Activated B cell treated with CpG ODN at 0.5 μM for 24 hours (primary cell): ENCODE measurements around the gene UNCX. TPM values are rescaled to one million over a fixed set of nuclear protein-coding genes. Genes with fewer than 3 reads are reported as not detected.
A peak's percentile ranks its signal among the peaks of the same experiment; 100 is the strongest.

Experiments used
- ATAC-seq: fragments of 200-7000 bp; cut with Tn5 transposase; one replicate; pipeline ENCODE4 v1.10.0; 2021; ENCODE audit warnings: low read depth, mild to moderate bottlenecking, moderate library complexity
- CTCF ChIA-PET: fragments of 350-600 bp; sonication (Branson Sonifier 250); formaldehyde crosslinking; loops from one replicate; lab custom pipeline; 2021; ENCODE audit warnings: antibody characterized with exemption; lab: Charles Lee
- POLR2A ChIA-PET: fragments of 350-600 bp; sonication (Branson Sonifier 250); formaldehyde crosslinking; loops from one replicate; lab custom pipeline; 2021; ENCODE audit warnings: antibody characterized with exemption; lab: Charles Lee
- DNase-seq: peaks from one replicate; pipeline ENCODE4 v3.0.0; 2022
- H3K27ac Mint-ChIP-seq: one replicate; pipeline ENCODE4 v1.8.0; 2020; ENCODE audit warnings: mixed read lengths
- H3K27me3 Mint-ChIP-seq: one replicate; pipeline ENCODE4 v1.8.0; 2021; ENCODE audit warnings: mixed read lengths
- H3K36me3 Mint-ChIP-seq: one replicate; pipeline ENCODE4 v1.8.0; 2021; ENCODE audit warnings: low read depth, mixed read lengths
- H3K4me1 Mint-ChIP-seq: one replicate; pipeline ENCODE4 v1.8.0; 2021; ENCODE audit warnings: mixed read lengths
- H3K4me3 Mint-ChIP-seq: one replicate; pipeline ENCODE4 v1.8.0; 2020; ENCODE audit warnings: mild to moderate bottlenecking, mixed read lengths
- H3K9me3 Mint-ChIP-seq: one replicate; pipeline ENCODE4 v1.8.0; 2020; ENCODE audit warnings: mixed read lengths
- intact Hi-C: fragments of 100-400 bp; cut with micrococcal nuclease; formaldehyde crosslinking; loops from one replicate; pipeline ENCODE4 v1.15.1; 2024
- total RNA-seq: library from RNA; stranded (reverse); gene quantifications from 2 replicates; pipeline ENCODE4 v1.2.3, GENCODE V29; 2022
- TF ChIP-seq, protein P1 (sequence below): fragments of 200-600 bp; IDR thresholded peaks from one replicate; pipeline ENCODE4 v1.8.0; 2022; ENCODE audit warnings: antibody characterized with exemption, mild to moderate bottlenecking

Gene UNCX
- total RNA-seq, 1 donor from 2014 or later, result not detected

DNA sequence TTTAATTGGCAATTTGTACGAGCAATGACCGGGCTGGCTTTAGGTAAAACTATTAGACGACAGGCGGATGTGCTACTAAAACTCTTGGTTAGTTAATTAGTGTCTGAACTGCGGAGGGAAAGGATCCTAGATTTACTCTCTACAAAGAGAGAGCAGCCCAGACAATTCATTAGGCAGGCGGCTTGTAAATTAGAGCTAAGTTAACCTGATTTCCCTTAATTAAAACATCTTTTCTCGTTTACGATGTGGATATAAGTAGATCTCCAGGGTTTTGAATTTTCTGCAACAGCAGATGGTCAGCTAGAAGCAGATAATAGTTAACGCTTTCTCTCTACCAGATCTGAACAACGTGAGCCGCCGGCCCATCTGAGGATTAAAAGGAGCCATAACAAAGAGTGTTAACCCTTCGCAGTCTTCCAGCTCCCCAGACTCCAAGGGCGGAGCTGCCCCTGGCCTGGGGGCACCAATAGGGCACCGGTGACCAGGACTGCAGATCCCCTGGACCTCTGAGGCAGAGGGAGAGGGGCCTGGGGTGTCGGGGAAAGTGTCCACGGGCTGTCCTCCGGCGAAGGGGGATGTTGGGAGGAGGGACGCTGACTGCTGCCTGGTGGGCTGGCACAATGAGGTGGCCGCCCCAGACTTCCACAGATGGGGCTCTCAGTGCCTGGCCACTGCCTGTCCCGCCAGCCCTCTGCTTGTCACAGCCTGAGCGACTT, 6.3 kb upstream of the UNCX start:
- H3K27ac Mint-ChIP-seq, result peak overlapping the region; percentile 9
- CTCF ChIA-PET, result no interaction called here
- TF ChIP-seq, protein P1, sequence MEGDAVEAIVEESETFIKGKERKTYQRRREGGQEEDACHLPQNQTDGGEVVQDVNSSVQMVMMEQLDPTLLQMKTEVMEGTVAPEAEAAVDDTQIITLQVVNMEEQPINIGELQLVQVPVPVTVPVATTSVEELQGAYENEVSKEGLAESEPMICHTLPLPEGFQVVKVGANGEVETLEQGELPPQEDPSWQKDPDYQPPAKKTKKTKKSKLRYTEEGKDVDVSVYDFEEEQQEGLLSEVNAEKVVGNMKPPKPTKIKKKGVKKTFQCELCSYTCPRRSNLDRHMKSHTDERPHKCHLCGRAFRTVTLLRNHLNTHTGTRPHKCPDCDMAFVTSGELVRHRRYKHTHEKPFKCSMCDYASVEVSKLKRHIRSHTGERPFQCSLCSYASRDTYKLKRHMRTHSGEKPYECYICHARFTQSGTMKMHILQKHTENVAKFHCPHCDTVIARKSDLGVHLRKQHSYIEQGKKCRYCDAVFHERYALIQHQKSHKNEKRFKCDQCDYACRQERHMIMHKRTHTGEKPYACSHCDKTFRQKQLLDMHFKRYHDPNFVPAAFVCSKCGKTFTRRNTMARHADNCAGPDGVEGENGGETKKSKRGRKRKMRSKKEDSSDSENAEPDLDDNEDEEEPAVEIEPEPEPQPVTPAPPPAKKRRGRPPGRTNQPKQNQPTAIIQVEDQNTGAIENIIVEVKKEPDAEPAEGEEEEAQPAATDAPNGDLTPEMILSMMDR, result no peak

DNA sequence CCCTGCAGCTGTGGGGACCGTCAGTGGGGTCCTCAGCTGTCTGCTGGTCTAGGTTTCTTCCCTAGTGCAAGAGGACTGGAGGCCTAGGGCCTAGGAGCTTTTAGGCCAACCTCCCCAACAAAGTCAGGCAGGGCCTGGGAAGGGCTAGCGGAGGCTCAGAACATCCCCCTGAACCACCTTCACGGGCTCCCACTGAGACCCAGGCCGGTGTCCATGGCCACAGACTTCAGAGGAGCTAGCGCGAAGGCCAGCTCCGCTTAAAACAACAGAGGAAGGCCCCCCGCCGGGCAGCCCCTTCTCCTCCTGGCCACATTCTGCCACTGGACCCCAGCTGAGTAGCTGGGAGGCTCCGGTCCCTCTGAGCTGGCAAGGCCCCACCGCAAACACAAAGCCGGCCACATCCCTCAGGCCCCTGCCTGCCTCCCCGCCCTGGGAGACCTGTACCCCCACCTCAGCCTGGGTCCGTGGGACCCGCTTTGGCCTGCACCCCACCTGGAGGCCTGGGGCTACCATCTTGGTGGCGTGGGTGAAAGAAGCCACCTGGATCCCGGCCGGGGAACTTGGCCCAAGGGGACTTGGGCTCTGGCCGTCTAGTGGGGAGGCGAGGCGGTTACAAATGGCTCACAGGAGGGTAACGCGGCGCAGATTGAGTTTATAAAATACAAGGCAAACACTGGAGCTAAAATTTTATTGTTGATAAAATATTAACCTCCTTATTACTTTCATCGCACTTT, 5.4 kb upstream of the UNCX start:
- intact Hi-C loops, result loop anchor here (2.0 to 10.0 kb wide), 2 partner anchors 18 to 1298 kb away; no protein-coding TSS in a partner anchor
- ChIA-PET CTCF (interaction anchor here (1.4 kb wide), 1 partner anchor 21 kb away, joined by 3 read pairs; no protein-coding TSS in a partner anchor), POLR2A (no interaction called here)
- Mint-ChIP-seq H3K27ac (no peak overlapping the region), H3K27me3 (peaks cover 48% of the 10 kb centered on the region), H3K36me3 (no peaks in the 10 kb centered on the region), H3K9me3 (peaks cover 2% of the 10 kb centered on the region), H3K4me3 (no peak overlapping the region), H3K4me1 (peaks cover 4% of the 10 kb centered on the region)
- TF ChIP-seq, protein P1, result no peak
- no peak for DNase-seq
- ATAC-seq, result no peak

More for the DNA sequence above, 6.3 kb upstream of the UNCX start:
- ATAC-seq (no peak), DNase-seq (no peak)
- intact Hi-C loops, result loop anchor here (2.0 to 10.0 kb wide), 2 partner anchors 18 to 1298 kb away; no protein-coding TSS in a partner anchor
- Mint-ChIP-seq H3K36me3 (no peaks in the 10 kb centered on the region), H3K4me1 (no peaks in the 10 kb centered on the region), H3K9me3 (no peaks in the 10 kb centered on the region), H3K27me3 (peaks cover 49% of the 10 kb centered on the region), H3K4me3 (no peak overlapping the region)
- POLR2A ChIA-PET, result no interaction called here

DNA sequence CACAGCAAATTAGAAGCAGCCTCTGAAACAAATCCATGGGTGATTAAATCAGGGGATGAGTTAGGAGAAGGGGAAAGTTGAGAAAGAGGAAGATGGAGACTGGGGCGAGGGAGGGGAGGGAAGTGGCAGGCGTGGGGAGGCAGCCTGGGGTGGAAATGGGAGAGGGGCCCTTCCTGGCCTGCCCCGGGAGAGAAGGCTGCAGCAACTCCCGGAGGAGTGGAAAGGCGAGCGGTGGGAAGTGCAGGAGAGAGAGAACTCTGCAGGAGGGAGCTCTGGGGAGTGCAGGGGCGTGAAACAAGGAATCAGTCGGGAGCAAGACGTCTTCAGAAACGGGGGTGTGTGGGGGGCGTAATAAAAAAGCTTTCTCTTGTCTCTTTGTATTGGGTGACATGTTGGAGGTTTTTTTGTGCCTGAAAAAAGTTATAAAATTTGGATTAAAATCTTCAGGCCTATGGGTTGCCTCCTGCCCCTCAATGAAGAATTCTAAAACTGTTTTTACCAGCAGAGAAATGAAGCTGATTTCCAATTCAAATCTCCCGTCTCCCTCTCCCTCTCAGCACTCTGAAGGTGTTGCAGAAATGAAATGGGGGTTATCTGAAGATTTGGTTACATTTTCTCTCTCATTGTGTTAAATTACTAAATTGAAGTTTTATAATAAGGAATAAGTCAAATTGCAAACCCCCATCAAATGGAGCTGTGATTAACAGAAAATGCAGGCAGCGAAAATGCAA, 4.7 kb upstream of the UNCX start:
- ChIA-PET POLR2A (no interaction called here), CTCF (interaction anchor here (1.4 kb wide), 1 partner anchor 20 kb away, joined by 3 read pairs; no protein-coding TSS in a partner anchor)
- Mint-ChIP-seq H3K9me3 (peaks cover 2% of the 10 kb centered on the region), H3K36me3 (no peaks in the 10 kb centered on the region), H3K4me1 (peaks cover 4% of the 10 kb centered on the region), H3K27me3 (peaks cover 48% of the 10 kb centered on the region), H3K4me3 (no peak overlapping the region), H3K27ac (no peak overlapping the region)
- intact Hi-C loops, result loop anchor here (2.0 to 10.0 kb wide), 2 partner anchors 17 to 1297 kb away; no protein-coding TSS in a partner anchor
- no peak for ATAC-seq
- no peak for DNase-seq
- TF ChIP-seq, protein P1, result no peak

DNA sequence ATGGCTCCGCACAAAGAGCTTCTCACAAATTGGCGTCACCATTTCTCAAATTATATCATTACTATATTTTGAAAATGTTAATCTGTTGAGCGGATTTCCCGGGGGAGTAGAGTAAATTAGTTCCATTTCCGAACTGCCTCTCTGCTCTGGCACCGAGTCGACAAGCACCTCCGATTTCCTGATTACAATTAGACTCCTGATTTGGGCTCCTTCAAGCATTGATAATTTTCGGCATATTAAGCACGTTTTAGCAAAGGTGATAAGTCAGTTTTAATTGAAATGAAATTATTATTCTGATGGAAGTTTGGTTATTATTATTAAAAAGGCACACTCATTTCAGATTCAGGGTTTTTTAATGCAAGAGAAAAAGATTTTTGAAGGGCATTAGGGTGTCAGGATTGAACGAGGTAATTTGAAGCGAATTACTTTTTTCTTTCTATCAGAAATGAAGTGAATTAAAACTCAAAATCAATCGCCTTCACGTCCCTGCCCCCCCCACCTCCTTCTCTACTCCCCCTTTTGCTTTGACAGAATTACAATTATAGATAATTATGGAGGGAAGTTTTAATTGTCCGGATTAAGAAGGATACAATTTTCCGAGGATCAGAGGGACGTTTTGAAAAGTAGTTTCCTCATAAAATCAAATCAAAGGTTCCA, 4.0 kb upstream of the UNCX start:
- peaks cover 2% of the 10 kb centered on the region for H3K9me3 Mint-ChIP-seq
- peaks cover 41% of the 10 kb centered on the region for H3K27me3 Mint-ChIP-seq

More for the DNA sequence above, 4.0 kb upstream of the UNCX start:
- Mint-ChIP-seq H3K4me1 (peaks cover 4% of the 10 kb centered on the region), H3K36me3 (no peaks in the 10 kb centered on the region), H3K27ac (no peak overlapping the region), H3K4me3 (no peak overlapping the region)
- intact Hi-C loops, result loop anchor here (10.0 kb wide), 1 partner anchor 1296 kb away; no protein-coding TSS in a partner anchor
- POLR2A ChIA-PET, result no interaction called here
- ATAC-seq, result no peak
- CTCF ChIA-PET, result interaction anchor here (1.4 kb wide), 1 partner anchor 19 kb away, joined by 3 read pairs; no protein-coding TSS in a partner anchor
- DNase-seq, result no peak
- TF ChIP-seq, protein P1, result no peak
